Smooth muscle cell (in vitro differentiated cells): ENCODE data around the gene SLC16A5. TPM values are rescaled to one million over a fixed set of nuclear protein-coding genes. Genes with fewer than 3 reads are reported as not detected.

ENCODE experiments used
- DNase-seq: peaks from one replicate; lab custom pipeline; 2025; ENCODE audit not compliant: unreplicated experiment; lab: John Stamatoyannopoulos, UW
- H2AFZ ChIP-seq: fragments of 200-600 bp; sonication (generic); 2 replicates; pipeline ENCODE4 v1.6.0; 2016; ENCODE audit warnings: antibody characterized with exemption, low read depth, mild to moderate bottlenecking
- H3F3A ChIP-seq: fragments of 200-600 bp; sonication (generic); 2 replicates; pipeline ENCODE4 v1.6.0; 2017; ENCODE audit warnings: antibody characterized with exemption, low read depth
- H3K27ac ChIP-seq: fragments of 200-600 bp; sonication (generic); 2 replicates; pipeline ENCODE4 v1.5.1; 2016; ENCODE audit warnings: low read depth, mild to moderate bottlenecking
- H3K27me3 ChIP-seq: fragments of 200-600 bp; sonication (generic); 2 replicates; pipeline ENCODE4 v1.6.1; 2016; ENCODE audit warnings: low read depth, mild to moderate bottlenecking
- H3K36me3 ChIP-seq: fragments of 200-600 bp; sonication (generic); 2 replicates; pipeline ENCODE4 v1.5.1; 2016; ENCODE audit warnings: low read depth
- H3K4me1 ChIP-seq: fragments of 200-600 bp; sonication (generic); 2 replicates; pipeline ENCODE4 v1.5.1; 2016; ENCODE audit warnings: low read depth
- H3K4me2 ChIP-seq: fragments of 200-600 bp; sonication (generic); 2 replicates; pipeline ENCODE4 v1.6.0; 2016; ENCODE audit warnings: mild to moderate bottlenecking
- H3K4me3 ChIP-seq: fragments of 200-600 bp; sonication (generic); 2 replicates; pipeline ENCODE4 v1.5.1; 2016; ENCODE audit warnings: mild to moderate bottlenecking
- H3K79me2 ChIP-seq: fragments of 200-600 bp; sonication (generic); 2 replicates; pipeline ENCODE4 v1.6.0; 2016; ENCODE audit warnings: low read depth, mild to moderate bottlenecking
- H3K9ac ChIP-seq: fragments of 200-600 bp; sonication (generic); 2 replicates; pipeline ENCODE4 v1.6.0; 2016; ENCODE audit warnings: low read depth
- H3K9me3 ChIP-seq: fragments of 200-600 bp; sonication (generic); replicated peaks from 2 replicates; pipeline ENCODE4 v1.5.1; 2016; ENCODE audit warnings: low read depth
- H4K20me1 ChIP-seq: fragments of 200-600 bp; sonication (generic); 2 replicates; pipeline ENCODE4 v1.6.0; 2016; ENCODE audit warnings: low read depth
- WGBS: methylation state at CpG from one replicate; pipeline ENCODE4 v1.1.7; 2016; ENCODE audit warnings: low lambda C conversion rate; 5-methylcytosine and 5-hydroxymethylcytosine counted together
- polyA plus RNA-seq: library from polyadenylated mRNA; unstranded; fragments of >200 nt; fragmentation: Nextera tagmentation; extraction: Ambion mirVana; gene quantifications from 2 replicates; pipeline ENCODE4 v1.2.1, GENCODE V29; 2016
- total RNA-seq: library from RNA; depleted of rRNA; stranded (reverse); fragments of >200 nt; gene quantifications from 2 replicates; pipeline ENCODE4 v1.2.3, GENCODE V29; 2014
- TF ChIP-seq, protein P1 (sequence below): fragments of 200-600 bp; sonication (generic); IDR thresholded peaks from 2 replicates; pipeline ENCODE4 v1.5.1; 2017; ENCODE audit warnings: borderline replicate concordance, mild to moderate bottlenecking, antibody characterized with exemption; ENCODE audit not compliant: insufficient read depth, poor library complexity, severe bottlenecking

The SLC16A5 gene
- total and polyA plus RNA-seq, 2 experiments from 2014 or later, result 17.1 to 22.0 TPM

DNA sequence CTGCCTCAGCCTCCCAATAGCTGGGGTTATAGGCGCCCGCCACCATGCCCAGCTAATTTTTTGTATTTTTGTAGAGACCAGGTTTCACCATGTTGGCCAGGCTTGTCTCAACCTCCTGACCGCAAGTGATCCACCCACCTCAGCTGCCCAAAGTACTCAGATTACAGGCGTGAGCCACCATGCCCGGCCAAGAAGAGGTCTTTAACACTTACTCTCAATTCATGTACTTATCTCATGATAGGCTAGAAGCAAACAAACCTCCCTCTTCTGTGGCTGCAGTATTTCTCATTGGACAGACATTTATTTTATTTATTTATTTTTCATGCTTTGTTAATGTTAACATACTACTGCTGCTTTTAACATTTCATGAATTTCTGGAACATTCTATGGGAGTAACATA is 50.8 kb downstream of the SLC16A5 start:
- Histone ChIP-seq H4K20me1 (no peaks in the 10 kb centered on the region), H2AFZ (no peak overlapping the region), H3K27ac (no peak overlapping the region), H3K4me3 (no peak overlapping the region), H3K79me2 (no peaks in the 10 kb centered on the region), H3K4me1 (no peaks in the 10 kb centered on the region), H3K27me3 (no peaks in the 10 kb centered on the region), H3F3A (peaks cover 45% of the 10 kb centered on the region), H3K36me3 (peaks cover 10% of the 10 kb centered on the region), H3K4me2 (no peak overlapping the region), H3K9me3 (no peaks in the 10 kb centered on the region), H3K9ac (no peak overlapping the region)
- WGBS, result 92% methylated on average over 5 of the region's 5 CpGs
- no peak for DNase-seq
- TF ChIP-seq, protein P1, sequence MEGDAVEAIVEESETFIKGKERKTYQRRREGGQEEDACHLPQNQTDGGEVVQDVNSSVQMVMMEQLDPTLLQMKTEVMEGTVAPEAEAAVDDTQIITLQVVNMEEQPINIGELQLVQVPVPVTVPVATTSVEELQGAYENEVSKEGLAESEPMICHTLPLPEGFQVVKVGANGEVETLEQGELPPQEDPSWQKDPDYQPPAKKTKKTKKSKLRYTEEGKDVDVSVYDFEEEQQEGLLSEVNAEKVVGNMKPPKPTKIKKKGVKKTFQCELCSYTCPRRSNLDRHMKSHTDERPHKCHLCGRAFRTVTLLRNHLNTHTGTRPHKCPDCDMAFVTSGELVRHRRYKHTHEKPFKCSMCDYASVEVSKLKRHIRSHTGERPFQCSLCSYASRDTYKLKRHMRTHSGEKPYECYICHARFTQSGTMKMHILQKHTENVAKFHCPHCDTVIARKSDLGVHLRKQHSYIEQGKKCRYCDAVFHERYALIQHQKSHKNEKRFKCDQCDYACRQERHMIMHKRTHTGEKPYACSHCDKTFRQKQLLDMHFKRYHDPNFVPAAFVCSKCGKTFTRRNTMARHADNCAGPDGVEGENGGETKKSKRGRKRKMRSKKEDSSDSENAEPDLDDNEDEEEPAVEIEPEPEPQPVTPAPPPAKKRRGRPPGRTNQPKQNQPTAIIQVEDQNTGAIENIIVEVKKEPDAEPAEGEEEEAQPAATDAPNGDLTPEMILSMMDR, result no peak

DNA sequence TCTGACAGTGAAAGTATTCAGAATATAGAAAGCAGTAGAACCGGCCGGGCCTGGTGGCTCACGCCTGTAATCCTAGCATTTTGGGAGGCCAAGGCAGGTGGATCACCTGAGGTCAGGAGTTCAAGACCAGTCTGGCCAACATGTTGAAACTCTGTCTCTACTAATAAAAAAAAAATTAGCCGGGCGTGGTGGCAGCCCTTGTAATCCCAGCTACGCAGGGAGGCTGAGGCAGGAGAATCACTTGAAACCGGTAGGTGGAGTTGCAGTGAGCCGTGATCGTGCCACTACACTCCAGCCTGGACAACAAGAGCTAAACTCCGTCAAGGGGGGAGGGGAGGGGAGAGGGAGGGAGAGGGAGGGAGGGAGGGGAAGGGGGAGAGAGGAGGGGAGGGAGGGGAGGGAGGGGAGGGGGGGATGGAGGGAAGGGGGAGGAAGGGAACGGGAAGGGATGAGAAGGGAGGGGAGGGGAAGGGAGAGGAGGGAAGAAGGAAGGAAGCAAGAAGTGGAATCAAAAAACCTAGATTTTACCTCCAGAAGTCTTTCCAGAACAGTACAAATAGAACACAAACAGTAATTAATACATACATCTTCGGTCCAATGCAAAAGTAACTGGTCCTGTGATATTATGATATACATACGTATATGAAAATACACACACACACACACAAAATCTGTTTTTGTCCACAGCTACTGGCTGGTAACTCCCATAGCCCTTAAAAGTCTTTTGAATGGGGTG is 54.6 kb downstream of the SLC16A5 start:
- 96% methylated on average over 9 of the region's 13 CpGs for WGBS

DNA sequence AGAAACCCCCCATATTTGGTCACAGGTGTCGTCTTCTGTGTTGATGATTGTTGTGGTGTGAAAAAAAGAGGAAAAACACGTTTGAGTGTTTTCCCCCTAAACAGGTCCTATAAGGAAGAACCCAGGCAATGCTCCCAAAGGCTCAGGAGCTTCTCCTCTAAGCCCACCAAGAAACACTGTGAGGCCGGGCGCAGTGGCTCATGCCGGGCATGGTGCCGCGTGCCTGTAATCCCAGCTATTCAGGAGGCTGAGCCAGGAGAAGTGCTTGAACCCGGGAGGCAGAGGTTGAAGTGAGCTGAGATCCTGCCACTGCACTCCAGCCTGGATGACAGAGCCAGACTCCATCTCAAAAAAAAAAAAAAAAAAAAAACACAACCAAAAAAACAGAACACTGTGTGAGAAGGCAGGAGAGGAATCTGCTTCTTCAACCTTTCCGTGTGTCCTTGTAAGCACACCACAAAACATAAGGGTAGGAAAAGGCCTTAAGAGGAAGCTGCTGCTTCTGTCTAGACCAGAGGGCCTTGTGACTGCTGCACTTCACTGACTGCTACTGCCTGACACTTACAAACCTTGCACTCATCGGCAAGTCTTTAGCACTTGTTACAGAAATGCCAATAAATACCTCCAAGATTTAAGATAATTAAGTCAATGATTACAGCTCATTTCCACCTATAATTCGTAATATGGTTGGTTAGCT is 57.2 kb downstream of the SLC16A5 start:
- H3K27me3 ChIP-seq, result no peaks in the 10 kb centered on the region
- TF ChIP-seq, protein P1, result no peak
- no peaks in the 10 kb centered on the region for H3K9me3 ChIP-seq
- no peak overlapping the region for H3K4me2 ChIP-seq
- peaks cover 29% of the 10 kb centered on the region for H3K79me2 ChIP-seq
- no peak overlapping the region for H3K27ac ChIP-seq
- DNase-seq, result no peak
- peaks cover 30% of the 10 kb centered on the region for H3K36me3 ChIP-seq
- WGBS, result 94% methylated on average over 11 of the region's 11 CpGs
- no peaks in the 10 kb centered on the region for H3K4me1 ChIP-seq
- no peak overlapping the region for H2AFZ ChIP-seq
- peaks cover 34% of the 10 kb centered on the region for H4K20me1 ChIP-seq
- H3K9ac ChIP-seq, result no peak overlapping the region
- peaks cover 13% of the 10 kb centered on the region for H3F3A ChIP-seq
- H3K4me3 ChIP-seq, result no peak overlapping the region

More for the DNA sequence above, 54.6 kb downstream of the SLC16A5 start:
- Histone ChIP-seq H2AFZ (no peak overlapping the region), H3K9ac (no peak overlapping the region), H4K20me1 (peaks cover 9% of the 10 kb centered on the region), H3K27me3 (no peaks in the 10 kb centered on the region), H3K36me3 (peaks cover 31% of the 10 kb centered on the region), H3K4me3 (no peak overlapping the region), H3F3A (peaks cover 23% of the 10 kb centered on the region), H3K4me1 (no peaks in the 10 kb centered on the region), H3K9me3 (no peaks in the 10 kb centered on the region), H3K79me2 (peaks cover 7% of the 10 kb centered on the region), H3K27ac (no peak overlapping the region), H3K4me2 (no peak overlapping the region)
- DNase-seq, result no peak
- TF ChIP-seq, protein P1, result no peak
